ENCODE measurements around the gene STMN3.

- TF ChIP-seq POLR2AphosphoS5 (IDR thresholded peaks at IDR 0.05; ENCODE audit: borderline replicate concordance, low read depth, low read length): no peak
- no peak for TF ChIP-seq EZH2 (IDR thresholded peaks at IDR 0.05)
- no peak for TF ChIP-seq FOXP2 (optimal IDR thresholded peaks at IDR 0.05; ENCODE audit: control extremely low read depth, extremely low read length, insufficient read depth)
Measured at GRCh38 chr20:63602321-63602720, 50.9 kb downstream of the STMN3 start.

All from SK-N-MC (cell line).